ENCODE measurements around the gene KCNN1.

DNA sequence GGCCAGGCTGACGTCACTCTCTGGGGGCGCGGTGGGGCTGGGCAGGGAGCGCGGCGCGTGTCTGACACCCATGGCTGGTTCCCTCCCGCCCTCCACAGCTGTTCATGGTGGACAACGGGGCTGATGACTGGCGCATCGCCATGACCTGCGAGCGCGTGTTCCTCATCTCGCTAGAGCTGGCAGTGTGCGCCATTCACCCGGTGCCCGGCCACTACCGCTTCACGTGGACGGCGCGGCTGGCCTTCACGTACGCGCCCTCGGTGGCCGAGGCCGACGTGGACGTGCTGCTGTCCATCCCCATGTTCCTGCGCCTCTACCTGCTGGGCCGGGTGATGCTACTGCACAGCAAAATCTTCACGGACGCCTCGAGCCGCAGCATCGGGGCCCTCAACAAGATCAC lies 14.7 kb downstream of the KCNN1 start:
- TF ChIP-seq, protein P1, sequence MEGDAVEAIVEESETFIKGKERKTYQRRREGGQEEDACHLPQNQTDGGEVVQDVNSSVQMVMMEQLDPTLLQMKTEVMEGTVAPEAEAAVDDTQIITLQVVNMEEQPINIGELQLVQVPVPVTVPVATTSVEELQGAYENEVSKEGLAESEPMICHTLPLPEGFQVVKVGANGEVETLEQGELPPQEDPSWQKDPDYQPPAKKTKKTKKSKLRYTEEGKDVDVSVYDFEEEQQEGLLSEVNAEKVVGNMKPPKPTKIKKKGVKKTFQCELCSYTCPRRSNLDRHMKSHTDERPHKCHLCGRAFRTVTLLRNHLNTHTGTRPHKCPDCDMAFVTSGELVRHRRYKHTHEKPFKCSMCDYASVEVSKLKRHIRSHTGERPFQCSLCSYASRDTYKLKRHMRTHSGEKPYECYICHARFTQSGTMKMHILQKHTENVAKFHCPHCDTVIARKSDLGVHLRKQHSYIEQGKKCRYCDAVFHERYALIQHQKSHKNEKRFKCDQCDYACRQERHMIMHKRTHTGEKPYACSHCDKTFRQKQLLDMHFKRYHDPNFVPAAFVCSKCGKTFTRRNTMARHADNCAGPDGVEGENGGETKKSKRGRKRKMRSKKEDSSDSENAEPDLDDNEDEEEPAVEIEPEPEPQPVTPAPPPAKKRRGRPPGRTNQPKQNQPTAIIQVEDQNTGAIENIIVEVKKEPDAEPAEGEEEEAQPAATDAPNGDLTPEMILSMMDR (IDR thresholded peaks at IDR 0.05; ENCODE audit: low read depth, low read length): no peak
- TF ChIP-seq MYC (IDR thresholded peaks at IDR 0.05; ENCODE audit: low read depth, low read length): no peak

Measured in NB4 (cell line).